ENCODE measurements around the gene KLHDC7A. TPM values are rescaled to one million over a fixed set of nuclear protein-coding genes. Genes with fewer than 3 reads are reported as not detected.

Gene KLHDC7A
- total RNA-seq, 1 experiment from 2014 or later, result not detected

DNA sequence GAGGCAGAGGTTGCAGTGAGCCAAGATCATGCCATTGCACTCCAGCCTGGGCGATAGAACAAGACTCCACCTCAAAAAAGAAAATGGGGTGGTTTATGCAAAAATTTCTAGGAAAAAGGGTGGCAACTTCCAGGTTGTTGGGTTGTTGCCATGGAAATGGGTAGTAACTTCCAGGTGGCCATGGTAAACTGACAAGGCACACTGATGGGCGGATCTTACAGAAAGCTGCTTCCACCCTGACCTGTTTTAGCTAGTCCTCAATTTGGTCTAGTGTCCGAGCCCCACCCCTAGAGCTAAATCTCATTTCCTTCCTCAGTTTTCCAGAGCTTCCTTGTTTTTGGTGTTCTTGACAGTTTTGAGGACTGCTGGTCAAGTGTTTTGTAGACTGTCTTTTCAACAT, 13.6 kb downstream of the KLHDC7A start:
- Mint-ChIP-seq H3K9me3 (ENCODE audit: unreplicated experiment) (no peaks in the 10 kb centered on the region), H3K4me1 (ENCODE audit: insufficient read depth, unreplicated experiment) (no peaks in the 10 kb centered on the region), H3K27ac (ENCODE audit: low read depth, unreplicated experiment) (no peak overlapping the region), H3K27me3 (ENCODE audit: insufficient read depth, unreplicated experiment) (peaks cover 29% of the 10 kb centered on the region), H3K36me3 (ENCODE audit: insufficient read depth, unreplicated experiment) (no peaks in the 10 kb centered on the region), H3K4me3 (ENCODE audit: unreplicated experiment) (no peak overlapping the region)
- POLR2A ChIA-PET, result no interaction called here
- intact Hi-C loops (cut with micrococcal nuclease), result no loop called here
- TF ChIP-seq CTCF (IDR thresholded peaks at IDR 0.05; ENCODE audit: unreplicated experiment), result no peak
- no peak for DNase-seq (ENCODE audit: unreplicated experiment)
- no TSS peak for BruUV-seq (replicated peaks)
- CTCF ChIA-PET, result no interaction called here

DNA sequence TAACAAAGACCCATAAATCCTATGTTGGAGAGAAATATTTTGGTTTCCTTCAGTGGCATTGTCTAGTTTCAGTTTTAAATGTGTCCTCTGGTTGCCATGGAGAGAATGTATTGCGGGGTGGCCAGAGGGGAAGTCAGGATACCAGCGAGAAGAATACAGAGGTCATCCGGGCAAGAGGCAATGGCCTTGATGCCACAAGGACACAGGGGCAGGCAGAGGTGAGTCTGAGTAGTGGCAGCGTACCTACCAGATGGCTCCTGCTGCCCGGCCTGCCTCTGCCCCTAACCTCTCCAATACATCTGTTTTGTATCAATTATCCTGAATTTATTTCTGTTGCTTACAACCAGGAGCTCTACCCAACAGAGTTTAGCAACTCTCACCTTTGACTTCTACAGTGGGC, 14.9 kb downstream of the KLHDC7A start:
- no TSS peak for BruUV-seq (replicated peaks)
- CTCF ChIA-PET, result interaction anchor here (0.7 kb wide), 1 partner anchor 265 kb away, joined by 3 read pairs; no protein-coding TSS in a partner anchor
- H3K9me3 Mint-ChIP-seq (ENCODE audit: unreplicated experiment), result no peaks in the 10 kb centered on the region
- H3K27ac Mint-ChIP-seq (ENCODE audit: low read depth, unreplicated experiment), result no peak overlapping the region
- H3K4me1 Mint-ChIP-seq (ENCODE audit: insufficient read depth, unreplicated experiment), result no peaks in the 10 kb centered on the region
- no peak overlapping the region for H3K4me3 Mint-ChIP-seq (ENCODE audit: unreplicated experiment)
- POLR2A ChIA-PET, result no interaction called here
- intact Hi-C loops (cut with micrococcal nuclease), result no loop called here
- H3K27me3 Mint-ChIP-seq (ENCODE audit: insufficient read depth, unreplicated experiment), result peaks cover 37% of the 10 kb centered on the region
- TF ChIP-seq CTCF (IDR thresholded peaks at IDR 0.05; ENCODE audit: unreplicated experiment), result no peak
- no peaks in the 10 kb centered on the region for H3K36me3 Mint-ChIP-seq (ENCODE audit: insufficient read depth, unreplicated experiment)
- DNase-seq (ENCODE audit: unreplicated experiment), result no peak

DNA sequence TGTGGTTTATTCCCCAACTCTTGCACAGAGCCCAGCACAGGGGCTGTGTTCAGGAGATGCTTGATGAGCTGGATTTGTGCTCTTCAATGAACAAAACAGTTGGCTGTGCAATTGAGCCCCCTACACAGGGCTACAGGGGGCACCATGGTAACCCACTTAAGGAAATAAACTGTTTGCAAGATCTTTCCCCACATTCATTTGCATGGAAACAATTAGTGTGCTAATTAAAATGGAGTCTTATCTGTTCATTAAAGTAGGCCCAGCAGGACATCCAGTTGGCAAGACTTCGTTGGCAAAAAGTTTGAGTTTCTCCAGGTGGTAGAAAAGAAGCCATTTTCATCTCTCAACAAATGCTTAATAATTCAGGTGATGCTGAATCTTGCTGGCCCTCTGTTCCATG, 15.3 kb downstream of the KLHDC7A start:
- Mint-ChIP-seq H3K9me3 (ENCODE audit: unreplicated experiment) (no peaks in the 10 kb centered on the region), H3K27ac (ENCODE audit: low read depth, unreplicated experiment) (no peak overlapping the region), H3K36me3 (ENCODE audit: insufficient read depth, unreplicated experiment) (no peaks in the 10 kb centered on the region), H3K27me3 (ENCODE audit: insufficient read depth, unreplicated experiment) (peaks cover 37% of the 10 kb centered on the region), H3K4me1 (ENCODE audit: insufficient read depth, unreplicated experiment) (no peaks in the 10 kb centered on the region), H3K4me3 (ENCODE audit: unreplicated experiment) (no peak overlapping the region)
- intact Hi-C loops (cut with micrococcal nuclease), result no loop called here
- CTCF ChIA-PET, result interaction anchor here (0.7 kb wide), 1 partner anchor 264 kb away, joined by 3 read pairs; no protein-coding TSS in a partner anchor
- no peak for TF ChIP-seq CTCF (IDR thresholded peaks at IDR 0.05; ENCODE audit: unreplicated experiment)
- no peak for DNase-seq (ENCODE audit: unreplicated experiment)
- BruUV-seq (replicated peaks), result no TSS peak
- POLR2A ChIA-PET, result no interaction called here

GRCh38 chr1:18496497-18497235, 15.9 kb downstream of the KLHDC7A start:
- no peak overlapping the region for H3K4me3 Mint-ChIP-seq (ENCODE audit: unreplicated experiment)
- TF ChIP-seq CTCF (IDR thresholded peaks at IDR 0.05; ENCODE audit: unreplicated experiment), result no peak
- intact Hi-C loops (cut with micrococcal nuclease), result no loop called here
- CTCF ChIA-PET, result no interaction called here
- POLR2A ChIA-PET, result no interaction called here
- no peak for DNase-seq (ENCODE audit: unreplicated experiment)
- no peak overlapping the region for H3K27ac Mint-ChIP-seq (ENCODE audit: low read depth, unreplicated experiment)
- no peaks in the 10 kb centered on the region for H3K36me3 Mint-ChIP-seq (ENCODE audit: insufficient read depth, unreplicated experiment)
- BruUV-seq (replicated peaks), result no TSS peak
- H3K9me3 Mint-ChIP-seq (ENCODE audit: unreplicated experiment), result no peaks in the 10 kb centered on the region
- peaks cover 33% of the 10 kb centered on the region for H3K27me3 Mint-ChIP-seq (ENCODE audit: insufficient read depth, unreplicated experiment)
- no peaks in the 10 kb centered on the region for H3K4me1 Mint-ChIP-seq (ENCODE audit: insufficient read depth, unreplicated experiment)
